Duodenal mucosa (tissue), 2 donors: ENCODE measurements around the gene COMMD2.
A peak's percentile ranks its signal among the peaks of the same experiment; 100 is the strongest.

Experiments
- H3K27ac ChIP-seq: one replicate; pipeline ENCODE4 v1.7.0; 2013; ENCODE audit warnings: low read depth, low read length
- H3K27me3 ChIP-seq, 2 donors: one replicate each; pipeline ENCODE4 v1.7.0; 2013; ENCODE audit warnings: low read length in 2 of 2, control low read depth in 1 of 2; ENCODE audit not compliant: insufficient read depth in 2 of 2, control insufficient read depth in 1 of 2
- H3K36me3 ChIP-seq, 2 donors: one replicate each; pipeline ENCODE4 v1.7.0; 2013; ENCODE audit warnings: low read length in 2 of 2, control low read depth in 1 of 2; ENCODE audit not compliant: insufficient read depth in 2 of 2, control insufficient read depth in 1 of 2
- H3K4me1 ChIP-seq, 2 donors: one replicate each; pipeline ENCODE4 v1.7.0; 2013; ENCODE audit warnings: low read length in 2 of 2, control low read depth in 1 of 2; ENCODE audit not compliant: insufficient read depth in 2 of 2, control insufficient read depth in 1 of 2
- H3K4me3 ChIP-seq, 2 donors: one replicate each; pipeline ENCODE4 v1.7.0; 2013; ENCODE audit warnings: low read length in 2 of 2, low read depth in 1 of 2
- H3K9ac ChIP-seq, 2 donors: one replicate each; pipeline ENCODE4 v1.7.0; 2013; ENCODE audit warnings: low read length in 2 of 2, low read depth in 1 of 2
- H3K9me3 ChIP-seq, 2 donors: one replicate each; pipeline ENCODE4 v1.7.0; 2013; ENCODE audit warnings: low read length in 2 of 2, control low read depth in 1 of 2; ENCODE audit not compliant: control insufficient read depth in 1 of 2

Gene COMMD2

DNA sequence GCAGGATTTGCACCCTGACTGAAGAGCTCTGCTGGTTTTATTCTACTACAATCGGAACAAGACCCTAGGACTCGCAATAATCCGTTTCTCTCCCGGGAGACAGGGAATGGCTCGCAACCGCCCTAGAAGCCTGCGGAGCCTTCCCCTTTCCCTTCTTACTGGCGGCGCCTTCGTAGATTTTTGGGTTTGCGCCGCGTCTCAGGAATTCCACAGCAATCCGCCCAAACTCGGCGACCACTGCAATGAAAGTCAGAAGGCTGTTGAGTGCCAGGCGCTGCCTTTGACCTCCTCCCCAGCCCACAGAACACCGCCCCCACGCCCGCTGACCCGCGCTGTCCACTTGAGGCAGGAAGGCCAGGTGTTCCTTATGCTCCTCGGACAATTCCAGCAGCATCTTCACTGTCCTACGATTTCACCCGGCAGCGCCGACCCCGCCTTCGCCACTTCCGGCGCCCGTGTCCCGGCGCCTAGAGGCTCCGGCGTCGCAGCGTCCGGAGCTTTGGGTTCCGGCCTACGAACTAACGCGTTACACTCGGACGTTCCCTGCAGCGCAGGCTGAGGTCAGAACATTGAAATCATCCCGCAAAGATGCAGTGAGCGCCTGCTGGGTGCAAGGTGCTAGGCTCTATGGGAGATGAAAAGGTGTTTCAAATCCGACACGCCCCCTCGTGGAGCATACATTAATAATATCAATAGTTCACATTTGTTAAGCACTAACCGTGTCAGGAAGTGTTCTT, at the start of gene COMMD2:
Gene COMMD2 (minus strand): TSS at position 439 of the 737 bp plus-strand sequence. CDS start 45 bp downstream, at position 394.
- Histone ChIP-seq H3K9ac (peak within 1 kb of the TSS; percentile 83 to 87), H3K27me3 (no peaks in the 10 kb centered on the region), H3K27ac (peak within 1 kb of the TSS; percentile 26), H3K9me3 (no peaks in the 10 kb centered on the region), H3K4me3 (peak within 1 kb of the TSS; percentile 93 to 95), H3K4me1 (peaks cover 5 to 12% of the 10 kb centered on the region in 2 donors), H3K36me3 (peaks cover 11 to 21% of the 10 kb centered on the region in 2 donors)

DNA sequence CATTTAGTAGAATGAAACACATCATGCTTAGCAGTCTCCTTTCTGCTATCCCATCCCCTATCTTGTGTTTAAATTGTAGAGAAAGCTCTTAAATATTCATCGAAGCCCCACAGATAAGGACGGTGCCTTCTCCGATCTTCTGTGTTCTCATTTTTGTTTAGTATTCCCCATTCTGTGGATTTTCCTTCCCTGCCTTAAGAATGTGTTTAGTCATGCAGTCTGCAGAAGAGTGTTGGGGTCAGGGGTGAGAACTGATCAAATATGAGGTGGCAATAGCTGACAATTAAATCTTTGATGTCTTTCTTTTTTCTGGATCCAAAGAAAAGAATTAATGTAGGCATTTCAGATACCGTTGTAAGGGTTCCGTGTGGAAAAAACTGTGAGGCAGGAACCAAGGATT, 49.4 kb upstream of the COMMD2 start:
- no peaks in the 10 kb centered on the region for H3K9me3 ChIP-seq
- no peaks in the 10 kb centered on the region for H3K4me1 ChIP-seq
- H3K27me3 ChIP-seq: no peaks in the 10 kb centered on the region
- H3K4me3 ChIP-seq: no peak overlapping the region
- no peak overlapping the region for H3K27ac ChIP-seq
- H3K36me3 ChIP-seq: no peaks in the 10 kb centered on the region
- H3K9ac ChIP-seq: no peak overlapping the region

DNA sequence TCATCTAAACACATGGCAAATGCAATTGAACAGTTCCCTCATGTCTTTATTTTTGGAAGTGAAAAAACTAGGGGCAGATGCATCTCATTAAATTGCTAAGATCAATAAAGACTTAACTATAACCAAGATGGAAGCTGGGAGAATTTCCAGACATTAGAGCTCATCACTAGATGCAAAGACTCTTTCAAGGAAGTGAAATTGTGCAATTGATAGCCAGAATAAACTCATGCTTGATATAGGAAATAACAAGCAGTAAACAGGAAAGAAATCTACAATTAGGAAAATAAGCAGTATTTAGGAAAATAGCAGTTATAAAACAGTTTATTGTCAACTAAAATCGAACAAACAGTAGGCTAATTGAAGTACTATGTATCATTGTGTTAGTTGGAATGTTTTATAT, 48.9 kb upstream of the COMMD2 start:
- no peak overlapping the region for H3K9ac ChIP-seq
- no peak overlapping the region for H3K4me3 ChIP-seq
- H3K9me3 ChIP-seq: no peaks in the 10 kb centered on the region
- H3K4me1 ChIP-seq: no peaks in the 10 kb centered on the region
- no peak overlapping the region for H3K27ac ChIP-seq
- no peaks in the 10 kb centered on the region for H3K27me3 ChIP-seq
- H3K36me3 ChIP-seq: no peaks in the 10 kb centered on the region

DNA sequence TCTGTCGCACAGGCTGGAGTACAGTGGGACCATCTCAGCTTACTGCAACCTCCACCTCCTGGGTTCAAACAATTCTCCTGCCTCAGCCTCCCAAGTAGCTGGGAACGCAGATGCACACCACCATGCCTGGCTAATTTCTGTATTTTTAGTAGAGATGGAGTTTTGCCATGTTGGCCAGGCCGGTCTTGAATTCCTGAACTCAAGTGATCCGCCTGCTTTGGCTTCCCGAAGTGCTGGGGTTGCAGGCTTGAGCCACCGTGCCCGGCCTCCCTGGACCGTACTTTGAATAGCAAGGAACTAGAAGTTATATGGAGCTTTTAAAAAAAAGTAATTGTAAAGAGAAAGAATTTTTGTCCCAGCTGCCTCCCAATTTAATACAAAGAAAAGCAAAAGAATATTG, 48.4 kb upstream of the COMMD2 start:
- H3K4me1 ChIP-seq: no peaks in the 10 kb centered on the region
- H3K36me3 ChIP-seq: no peaks in the 10 kb centered on the region
- no peak overlapping the region for H3K4me3 ChIP-seq
- H3K9ac ChIP-seq: no peak overlapping the region
- no peaks in the 10 kb centered on the region for H3K9me3 ChIP-seq
- H3K27ac ChIP-seq: no peak overlapping the region
- no peaks in the 10 kb centered on the region for H3K27me3 ChIP-seq

DNA sequence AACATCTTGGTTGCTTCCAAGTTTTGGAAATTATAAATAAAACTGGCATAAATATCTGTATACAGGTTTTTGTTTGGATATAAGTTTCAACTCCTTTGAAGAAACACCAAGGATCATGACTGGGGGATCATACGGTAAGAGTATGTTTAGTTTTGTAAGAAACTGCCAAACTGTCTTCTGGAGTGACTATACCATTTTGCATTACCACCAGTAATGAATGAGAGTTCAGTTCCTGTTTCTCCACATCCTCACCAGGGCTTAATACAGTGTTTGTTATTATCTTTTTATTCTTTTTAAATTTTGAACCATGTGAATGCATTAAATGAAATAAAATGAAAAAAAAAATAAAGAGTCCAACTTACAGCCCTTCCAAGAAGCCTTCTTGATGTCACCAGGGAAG, 43.7 kb upstream of the COMMD2 start:
- Histone ChIP-seq H3K4me3 (no peak overlapping the region), H3K36me3 (no peaks in the 10 kb centered on the region)

DNA sequence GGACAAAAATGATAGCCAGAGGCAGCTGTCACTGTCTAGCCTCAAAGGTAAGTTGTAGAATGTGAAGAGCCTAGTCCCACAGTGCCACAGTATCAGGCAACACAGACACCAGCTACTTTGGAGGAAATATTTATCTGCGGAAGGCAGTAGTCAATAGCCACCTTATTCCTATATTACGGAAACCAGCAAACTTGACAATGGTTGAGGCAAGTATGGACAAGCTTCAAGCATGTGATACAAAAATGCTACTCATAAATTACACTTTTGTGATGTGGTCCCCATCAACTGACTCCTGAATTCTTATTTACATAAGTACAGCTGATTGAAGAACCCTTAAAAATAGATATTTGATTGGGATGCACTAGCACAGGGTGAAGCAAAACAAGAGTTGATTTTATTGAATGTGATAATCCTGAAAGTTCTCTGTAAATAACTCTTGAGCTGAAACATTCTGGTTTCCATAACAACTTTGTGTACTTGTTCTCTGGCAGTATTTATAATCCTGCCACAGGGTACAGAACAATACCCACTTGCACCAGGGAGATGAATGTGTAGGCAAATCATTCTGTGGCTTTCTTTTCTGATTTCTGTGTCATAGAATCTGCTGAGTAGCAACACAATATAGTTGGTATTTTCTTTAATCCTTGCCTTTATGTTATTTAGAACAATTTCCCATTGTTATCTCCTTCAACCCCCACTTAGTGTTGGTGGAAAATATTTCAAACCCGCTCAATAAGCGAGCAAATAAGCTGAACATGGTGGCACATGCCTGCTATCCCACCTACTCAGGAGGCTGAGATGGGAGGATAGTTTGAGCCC, 40.4 kb upstream of the COMMD2 start, which contains the start of gene ANKUB1:
Gene ANKUB1 (minus strand): TSS at position 103 of the 819 bp plus-strand sequence. CDS start 188 bp downstream, outside the sequence.
- no peak within 1 kb of the TSS for H3K9ac ChIP-seq
- H3K4me1 ChIP-seq: no peaks in the 10 kb centered on the region

More for the DNA sequence above, 43.7 kb upstream of the COMMD2 start:
- Histone ChIP-seq H3K27ac (no peak overlapping the region), H3K9me3 (no peaks in the 10 kb centered on the region), H3K27me3 (no peaks in the 10 kb centered on the region), H3K9ac (no peak overlapping the region), H3K4me1 (no peaks in the 10 kb centered on the region)

DNA sequence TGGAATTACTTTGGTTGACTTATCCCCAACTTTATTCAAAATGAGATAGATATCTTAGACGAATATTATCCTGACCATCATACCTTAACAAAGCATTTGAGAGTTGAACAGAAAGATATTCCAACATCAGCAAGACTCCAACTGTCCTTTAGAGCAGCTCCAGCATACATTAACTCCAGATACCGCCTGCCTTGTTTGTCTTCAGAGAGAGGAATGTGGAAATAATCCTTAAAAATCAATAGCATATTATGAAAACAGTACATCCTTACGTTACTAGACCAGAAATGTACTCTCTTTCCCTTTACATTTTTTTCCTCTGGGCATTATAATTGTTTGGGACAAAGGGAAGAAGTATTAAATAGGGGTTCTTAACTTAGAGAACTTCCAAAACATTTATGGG, 38.4 kb upstream of the COMMD2 start:
- Histone ChIP-seq H3K9ac (no peak overlapping the region), H3K4me3 (no peak overlapping the region), H3K9me3 (no peaks in the 10 kb centered on the region), H3K27me3 (no peaks in the 10 kb centered on the region), H3K27ac (no peak overlapping the region), H3K4me1 (no peaks in the 10 kb centered on the region), H3K36me3 (no peaks in the 10 kb centered on the region)

More for the DNA sequence above, 40.4 kb upstream of the COMMD2 start, which contains the start of gene ANKUB1:
- no peaks in the 10 kb centered on the region for H3K27me3 ChIP-seq
- no peak within 1 kb of the TSS for H3K27ac ChIP-seq
- H3K36me3 ChIP-seq: no peaks in the 10 kb centered on the region
- no peaks in the 10 kb centered on the region for H3K9me3 ChIP-seq
- no peak within 1 kb of the TSS for H3K4me3 ChIP-seq

DNA sequence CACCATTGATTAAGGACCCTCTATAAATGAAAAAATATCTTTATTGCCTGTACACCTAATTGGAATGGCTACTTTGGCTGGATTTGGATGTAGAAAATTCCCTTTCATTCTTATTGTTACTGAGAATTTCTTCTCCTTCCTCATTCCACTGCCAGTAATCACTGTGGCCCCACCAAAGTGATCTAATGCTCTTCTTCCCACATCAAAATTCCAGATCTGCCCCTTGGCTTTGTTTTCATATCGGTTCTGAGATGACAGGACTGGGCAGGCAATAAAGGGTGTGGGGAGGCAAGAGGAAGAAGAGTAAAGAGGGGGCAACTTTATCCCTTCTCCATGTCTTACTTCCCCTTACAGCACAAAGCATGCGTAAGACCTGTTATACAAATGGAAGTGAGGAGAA, 38.0 kb upstream of the COMMD2 start:
- H3K9me3 ChIP-seq: no peaks in the 10 kb centered on the region
- H3K27me3 ChIP-seq: no peaks in the 10 kb centered on the region
- H3K36me3 ChIP-seq: no peaks in the 10 kb centered on the region
- H3K4me1 ChIP-seq: no peaks in the 10 kb centered on the region
- H3K9ac ChIP-seq: no peak overlapping the region
- no peak overlapping the region for H3K4me3 ChIP-seq
- no peak overlapping the region for H3K27ac ChIP-seq

DNA sequence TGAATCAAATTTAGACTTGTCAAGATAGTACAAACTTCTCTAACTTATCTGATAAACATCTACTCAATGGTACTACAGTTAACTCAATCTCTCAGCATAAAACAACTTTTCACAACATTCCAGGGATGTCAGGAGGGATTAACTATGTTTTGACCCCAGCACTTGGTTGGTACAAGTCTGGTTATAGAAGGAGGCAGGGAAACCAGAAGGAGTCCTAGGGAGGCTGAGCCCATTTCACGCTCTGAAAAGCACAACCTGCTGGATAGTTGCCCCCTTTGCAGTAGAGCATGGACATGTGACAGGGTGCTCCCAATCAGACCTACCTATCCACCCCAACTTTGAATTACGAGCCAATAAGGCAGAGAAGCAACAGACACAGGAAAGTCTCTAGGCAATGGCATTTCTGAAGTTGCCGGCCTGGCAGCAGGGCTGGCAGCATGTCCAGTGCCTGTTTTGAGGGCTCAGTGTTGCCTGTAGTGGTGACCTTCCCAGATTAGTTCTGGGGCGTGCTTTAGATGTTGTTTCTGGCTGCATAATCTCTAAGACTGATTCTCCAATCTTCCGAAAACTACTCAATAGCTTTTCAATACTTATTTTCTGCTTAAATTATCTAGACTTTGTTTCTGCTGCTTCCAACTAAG, 31.9 kb upstream of the COMMD2 start:
- Histone ChIP-seq H3K4me3 (no peak overlapping the region), H3K36me3 (no peaks in the 10 kb centered on the region), H3K27me3 (no peaks in the 10 kb centered on the region), H3K4me1 (peaks cover 0 to 4% of the 10 kb centered on the region in 2 donors), H3K9me3 (no peaks in the 10 kb centered on the region), H3K9ac (no peak overlapping the region), H3K27ac (no peak overlapping the region)

DNA sequence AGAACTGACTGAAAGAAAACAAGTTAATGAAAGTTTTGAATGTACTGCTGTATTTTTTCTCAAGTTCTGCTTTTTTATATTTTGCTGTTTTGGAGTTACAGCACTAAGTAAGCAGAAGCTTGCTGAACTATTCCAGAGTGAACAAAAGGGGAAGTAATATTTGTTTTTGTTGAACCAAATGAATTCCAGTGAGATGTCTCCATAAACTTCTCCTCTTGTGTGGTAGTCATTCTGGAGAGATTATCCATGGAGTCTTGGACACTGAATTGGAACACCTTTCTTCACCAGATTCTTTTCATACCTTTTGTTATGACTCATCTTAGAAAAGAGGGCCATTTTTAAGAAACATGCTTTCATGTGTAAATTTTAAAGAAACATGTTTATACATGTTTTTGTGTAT, 31.3 kb upstream of the COMMD2 start:
- no peak overlapping the region for H3K4me3 ChIP-seq
- no peak overlapping the region for H3K9ac ChIP-seq
- no peaks in the 10 kb centered on the region for H3K9me3 ChIP-seq
- peaks cover 0 to 4% of the 10 kb centered on the region in 2 donors for H3K4me1 ChIP-seq
- no peaks in the 10 kb centered on the region for H3K36me3 ChIP-seq
- H3K27me3 ChIP-seq: no peaks in the 10 kb centered on the region
- H3K27ac ChIP-seq: no peak overlapping the region
